Measurements from ENCODE around the gene LDLRAD1.
"Not testable (repeated sequence)": the region's sequence is repeated elsewhere in the genome, so short reads cannot be mapped to it uniquely, and the experiment has no call there.

Gene LDLRAD1

GRCh38 chr1:54016343-54017282 is 1.4 kb downstream of the LDLRAD1 start:
- no peak for DNase-seq

GRCh38 chr1:54014009-54014629 is 3.9 kb downstream of the LDLRAD1 start:
- DNase-seq: no peak

GRCh38 chr1:54013393-54014008 is 4.5 kb downstream of the LDLRAD1 start:
- DNase-seq: no peak

GRCh38 chr1:54012863-54013262 is 5.1 kb downstream of the LDLRAD1 start:
- DNase-seq: no peak

GRCh38 chr1:54012008-54012325 is 6.0 kb downstream of the LDLRAD1 start:
- DNase-seq: no peak

- DNase-seq: no peak
Measured at GRCh38 chr1:54011316-54012007, 6.5 kb downstream of the LDLRAD1 start.

- DNase-seq: no peak
Measured at GRCh38 chr1:54010415-54011117, 7.4 kb downstream of the LDLRAD1 start.

GRCh38 chr1:54009406-54009805 is 8.6 kb downstream of the LDLRAD1 start:
- DNase-seq: no peak

GRCh38 chr1:54008876-54009275 is 9.1 kb downstream of the LDLRAD1 start:
- no peak for DNase-seq

- no peak for DNase-seq
Measured at GRCh38 chr1:54007613-54008012, 10.4 kb downstream of the LDLRAD1 start.

GRCh38 chr1:54006508-54006907 is 11.5 kb downstream of the LDLRAD1 start:
- DNase-seq: no peak

GRCh38 chr1:54004481-54005049 is 13.4 kb downstream of the LDLRAD1 start:
- DNase-seq: no peak

GRCh38 chr1:54003750-54004480 is 14.1 kb downstream of the LDLRAD1 start:
- not testable (repeated sequence) for DNase-seq

GRCh38 chr1:54003249-54003646 is 14.7 kb downstream of the LDLRAD1 start:
- DNase-seq: no peak

GRCh38 chr1:54002544-54003248 is 15.3 kb downstream of the LDLRAD1 start:
- DNase-seq: no peak

- no peak for DNase-seq
Measured at GRCh38 chr1:54001591-54001990, 16.4 kb downstream of the LDLRAD1 start.

- DNase-seq: no peak
Measured at GRCh38 chr1:53999920-54000319, 18.1 kb downstream of the LDLRAD1 start.

- DNase-seq: no peak
Measured at GRCh38 chr1:53998223-53998622, 19.8 kb downstream of the LDLRAD1 start.

GRCh38 chr1:53995683-53996082 is 22.3 kb downstream of the LDLRAD1 start:
- no peak for DNase-seq

- not testable (repeated sequence) for DNase-seq
Measured at GRCh38 chr1:53994516-53994915, 23.5 kb downstream of the LDLRAD1 start.
